Stimulated activated CD4-positive, alpha-beta T cell treated with anti-CD3 and anti-CD28 coated beads, Interleukin-15, amount 100 ng/mL, for 48 hours (primary cell): ENCODE data around the gene TSHZ2.
"Not testable (repeated sequence)": the region's sequence is repeated elsewhere in the genome, so short reads cannot be mapped to it uniquely, and the experiment has no call there.

Experiments used
- DNase-seq, 2 donors: peaks; one replicate each; pipeline ENCODE4 v3.0.0-alpha.2; 2020; ENCODE audit warnings: low read depth in 2 of 2

The TSHZ2 gene

DNA sequence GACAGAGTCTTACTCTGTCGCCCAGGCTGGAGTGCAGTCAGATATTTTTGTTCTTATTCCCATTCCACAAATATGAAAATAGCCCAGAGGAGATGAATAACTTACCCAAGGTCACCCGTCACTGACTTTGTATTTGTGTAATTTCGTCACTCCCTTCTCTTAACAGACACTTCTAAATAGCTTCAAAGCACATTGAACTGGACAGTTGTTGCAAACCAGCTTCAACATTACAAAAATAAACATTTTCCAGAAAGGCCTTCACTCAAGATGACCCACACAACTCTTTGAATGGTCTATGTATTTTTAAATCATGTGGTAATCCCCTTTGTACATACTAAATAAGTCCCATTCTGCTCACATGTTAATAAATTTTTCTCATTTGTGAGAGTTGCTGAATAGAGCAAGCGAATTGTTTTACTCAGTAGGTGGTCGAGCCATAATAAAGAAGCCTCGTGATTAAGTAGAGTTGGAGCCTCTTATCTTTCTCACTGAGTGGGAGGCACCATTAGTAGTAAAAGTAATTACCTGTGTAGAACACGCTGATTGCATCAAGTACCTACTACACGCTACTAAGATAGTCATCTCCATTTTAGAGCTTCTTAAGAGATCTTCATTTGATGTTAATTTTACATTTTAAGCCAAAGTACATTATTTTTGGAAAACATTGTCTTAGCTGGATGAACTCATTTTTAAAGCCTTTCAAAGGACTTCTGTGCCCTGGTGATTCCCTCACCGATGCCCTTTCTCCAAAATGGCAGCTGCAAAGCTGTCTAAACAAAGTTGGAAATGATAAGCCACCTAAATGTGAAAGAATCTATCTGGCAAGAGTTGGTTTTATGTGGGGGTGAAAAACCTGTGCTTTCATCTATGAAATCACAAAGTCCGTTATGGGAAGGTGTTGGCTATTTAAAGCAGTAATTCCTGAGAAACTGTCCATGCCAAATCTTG, 110.0 kb downstream of the TSHZ2 start:
- DNase-seq, result no peak

DNA sequence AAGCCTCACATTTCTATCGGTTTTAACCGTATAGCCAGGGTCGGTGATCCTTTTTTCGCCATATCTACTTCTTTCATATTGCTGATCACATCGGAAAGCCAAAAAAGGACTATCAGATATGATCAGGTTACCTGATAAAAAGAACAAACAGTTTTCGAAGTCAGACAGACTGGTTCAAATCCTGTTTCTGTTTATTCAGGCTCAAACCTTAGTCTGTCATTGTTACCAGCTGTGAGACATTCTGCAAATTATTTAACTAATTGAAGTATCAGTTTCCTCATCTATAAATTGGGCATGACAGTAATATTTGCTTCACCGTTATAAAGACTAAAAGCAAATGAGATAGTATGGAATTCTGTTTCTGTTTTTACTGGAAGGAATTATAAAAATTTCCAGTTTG, 111.3 kb downstream of the TSHZ2 start:
- no peak for DNase-seq

DNA sequence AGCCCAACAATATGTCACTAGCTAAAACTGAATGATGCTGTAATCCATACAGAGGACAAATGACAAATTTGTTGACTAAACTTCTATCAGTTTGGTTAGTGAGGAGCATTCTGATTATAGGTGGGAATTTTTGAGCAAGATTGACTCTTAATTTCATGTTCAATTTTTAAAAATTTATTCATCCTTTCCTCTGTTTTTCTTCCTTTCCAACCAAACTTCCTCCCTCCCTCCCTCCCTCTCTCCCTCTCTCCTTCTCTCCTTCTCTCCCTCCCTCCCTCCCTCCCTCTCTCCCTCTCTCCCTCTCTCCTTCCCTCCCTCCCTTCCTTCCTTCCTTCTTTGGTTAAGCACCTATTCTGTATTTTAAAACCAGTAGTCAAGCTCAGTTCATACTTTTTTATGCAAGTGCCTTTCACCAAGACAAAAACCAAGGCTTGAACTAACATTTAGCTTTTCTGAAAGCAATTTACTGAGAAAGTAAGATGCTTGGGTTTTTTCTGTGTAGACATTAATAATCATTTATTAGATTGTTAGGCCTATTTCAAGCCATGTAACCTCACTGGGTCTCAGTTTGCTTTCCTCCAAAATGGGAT, 112.3 kb downstream of the TSHZ2 start:
- DNase-seq, result no peak

DNA sequence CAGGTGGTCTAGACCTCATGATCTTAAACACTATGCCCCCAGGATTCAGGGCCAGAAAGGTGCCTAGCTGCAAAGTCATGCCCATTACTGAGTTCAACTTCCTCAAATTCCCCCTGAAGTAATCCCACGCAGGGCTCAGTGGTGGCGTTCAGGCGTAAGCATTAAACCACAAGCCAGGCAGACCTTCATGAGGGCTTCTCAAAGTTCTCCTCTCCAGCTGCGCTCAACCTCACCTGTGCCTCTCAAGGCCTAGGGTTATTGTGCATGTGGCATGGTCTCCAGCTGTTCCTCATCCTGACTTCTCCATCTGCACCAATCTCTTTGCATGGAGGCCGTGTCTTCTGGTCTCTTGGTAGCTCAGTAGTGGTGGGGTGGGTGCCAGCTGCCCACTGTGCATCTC, 113.6 kb downstream of the TSHZ2 start:
- no peak for DNase-seq

DNA sequence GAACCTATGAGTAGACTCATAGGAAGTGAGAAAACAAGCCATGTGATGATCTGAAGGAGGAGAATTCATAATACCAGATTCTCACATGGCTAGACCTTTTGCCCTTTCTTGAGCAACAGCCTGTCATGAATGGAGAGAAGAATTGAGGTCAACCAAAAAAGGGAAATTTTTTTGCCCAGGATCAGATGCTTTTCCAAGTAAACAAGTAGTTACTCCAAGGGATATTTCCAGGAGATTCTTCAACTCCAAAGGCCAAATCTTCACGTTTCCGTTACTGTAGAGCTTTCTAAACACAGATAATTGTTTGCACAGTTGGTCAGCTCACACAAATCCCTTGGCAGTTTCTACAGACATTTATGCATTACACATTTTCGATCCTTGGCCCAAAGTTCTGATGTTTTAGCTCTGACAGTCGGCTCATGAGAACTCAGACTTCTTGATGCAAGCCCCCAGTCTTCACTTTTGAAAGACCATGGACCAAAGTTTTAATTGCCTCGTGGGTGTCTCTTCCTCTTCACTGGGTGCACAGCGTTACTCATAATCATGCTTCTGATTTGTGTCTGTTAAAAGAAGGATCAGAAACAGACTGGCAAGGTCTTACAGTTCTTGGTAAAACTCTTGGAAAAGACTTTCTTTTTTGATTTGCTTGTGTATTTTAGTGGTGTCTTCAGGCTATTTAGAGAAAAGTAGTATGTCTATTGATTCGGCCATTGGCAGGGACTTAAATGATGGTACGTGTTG, 115.0 kb downstream of the TSHZ2 start:
- no peak for DNase-seq

DNA sequence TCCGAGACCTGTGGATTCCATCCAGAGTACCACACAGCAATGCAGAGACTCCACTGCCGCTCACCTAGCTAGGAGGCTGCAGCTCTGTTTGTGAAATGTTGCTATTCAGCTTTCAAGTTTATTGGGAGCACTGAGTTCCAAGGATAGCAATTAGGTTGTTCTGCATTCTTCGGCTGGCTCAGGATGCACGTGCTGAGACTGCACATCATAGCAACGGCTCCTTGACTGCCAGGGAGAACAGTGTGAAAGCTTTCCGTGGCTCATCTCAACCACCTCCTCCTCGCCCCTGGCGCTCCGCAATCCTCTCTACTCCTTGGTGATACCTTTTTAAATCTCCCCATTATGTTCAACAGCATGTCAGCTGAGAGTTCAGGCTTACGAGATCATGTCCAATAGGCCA, 116.6 kb downstream of the TSHZ2 start:
- no peak for DNase-seq

DNA sequence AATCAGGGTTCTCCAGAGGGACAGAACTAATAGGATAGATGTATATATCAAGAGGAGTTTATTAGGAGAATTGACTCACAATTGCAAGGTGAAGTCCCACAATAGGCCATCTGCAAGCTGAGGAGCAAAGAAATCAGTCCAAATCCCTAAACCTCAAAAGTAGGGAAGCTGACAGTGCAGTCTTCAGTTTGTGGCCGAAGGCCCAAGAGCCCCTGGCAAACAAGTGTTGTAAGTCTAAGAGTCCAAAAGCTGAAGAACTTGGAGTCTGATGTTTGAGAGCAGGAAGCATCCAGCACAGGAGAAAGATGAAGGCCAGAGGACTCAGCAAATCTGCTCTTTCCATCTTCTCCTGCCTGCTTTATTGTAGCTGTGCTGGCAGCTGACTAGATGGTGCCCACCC, 117.7 kb downstream of the TSHZ2 start:
- not testable (repeated sequence) for DNase-seq

DNA sequence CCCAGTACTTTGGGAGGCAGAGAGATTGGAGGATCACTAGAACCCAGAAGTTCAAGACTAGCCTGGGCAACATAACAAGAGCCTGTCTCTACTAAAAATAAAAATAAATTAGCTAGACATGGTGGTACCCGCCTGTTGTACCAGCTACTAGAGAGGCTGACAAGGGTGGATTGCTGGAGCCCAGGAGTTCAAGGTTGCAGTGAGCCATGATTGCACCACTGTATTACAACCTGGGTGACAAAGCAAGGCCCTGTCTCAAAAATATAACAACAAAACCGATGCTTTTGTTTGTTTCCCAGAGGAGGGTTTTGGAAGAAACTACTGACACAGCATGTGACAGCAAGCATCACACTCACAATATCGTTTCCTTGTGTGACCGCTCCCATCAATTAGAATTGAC, 119.6 kb downstream of the TSHZ2 start:
- DNase-seq, result no peak

DNA sequence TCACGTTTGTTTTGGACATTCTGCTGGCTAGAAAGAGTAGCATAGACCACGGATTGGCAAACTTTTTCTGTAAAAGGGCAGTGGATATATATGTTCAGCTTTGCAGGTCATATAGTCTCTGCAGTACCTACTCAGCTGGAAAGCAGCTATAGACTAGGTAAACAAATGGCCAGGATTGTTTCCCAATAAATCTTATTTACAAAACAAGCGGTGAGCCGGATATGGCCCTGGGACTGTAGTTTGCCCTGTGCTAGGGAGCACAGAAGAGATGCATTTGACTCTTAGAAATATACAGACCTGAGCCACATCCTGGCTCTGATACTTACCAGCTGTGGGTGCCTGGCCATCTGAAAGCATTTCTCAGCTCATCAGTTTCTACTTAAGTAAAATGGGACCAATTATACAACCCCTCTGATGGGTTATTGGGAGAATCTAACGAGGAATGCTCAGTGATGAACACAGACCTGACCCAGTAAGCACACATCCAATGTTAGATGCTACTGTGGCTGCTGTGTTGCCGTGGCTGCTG, 120.7 kb downstream of the TSHZ2 start:
- no peak for DNase-seq

DNA sequence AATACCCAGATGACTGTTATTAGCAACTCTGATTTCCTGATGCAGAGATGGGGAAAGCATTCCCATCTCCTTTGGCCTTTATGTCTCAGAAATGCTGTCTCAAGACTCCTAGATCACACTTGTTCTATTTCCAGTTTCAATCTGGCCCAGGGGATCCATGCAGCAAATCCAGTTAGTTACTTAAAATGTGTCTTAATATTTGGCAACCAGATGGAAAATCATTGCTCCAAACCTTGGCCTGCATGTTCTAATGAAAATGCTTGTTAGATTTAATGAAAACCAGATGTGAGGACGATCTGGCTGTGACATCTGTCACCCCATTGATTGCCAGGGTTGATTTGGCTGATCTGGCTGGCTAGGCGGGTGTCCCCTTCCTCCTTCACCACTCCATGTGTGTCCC, 125.2 kb downstream of the TSHZ2 start:
- no peak for DNase-seq

DNA sequence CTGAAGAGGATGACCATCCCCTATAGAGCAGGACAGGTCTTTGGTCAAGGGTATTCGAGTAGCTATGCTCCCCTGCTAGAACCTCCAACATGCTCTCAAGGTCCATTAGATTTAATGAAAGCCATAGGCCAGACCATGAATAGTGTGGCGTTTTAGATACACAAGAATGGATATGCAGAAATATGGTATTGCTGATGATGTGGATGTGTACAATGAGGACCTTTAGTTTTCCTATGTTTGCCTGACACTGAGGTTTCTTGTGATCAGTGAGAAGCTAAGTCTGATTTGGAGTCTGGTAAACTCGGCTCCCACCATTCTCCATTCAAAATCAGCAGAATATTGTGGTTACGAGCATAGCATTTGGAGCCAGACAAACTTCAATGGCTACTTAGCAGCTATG, 125.6 kb downstream of the TSHZ2 start:
- no peak for DNase-seq

DNA sequence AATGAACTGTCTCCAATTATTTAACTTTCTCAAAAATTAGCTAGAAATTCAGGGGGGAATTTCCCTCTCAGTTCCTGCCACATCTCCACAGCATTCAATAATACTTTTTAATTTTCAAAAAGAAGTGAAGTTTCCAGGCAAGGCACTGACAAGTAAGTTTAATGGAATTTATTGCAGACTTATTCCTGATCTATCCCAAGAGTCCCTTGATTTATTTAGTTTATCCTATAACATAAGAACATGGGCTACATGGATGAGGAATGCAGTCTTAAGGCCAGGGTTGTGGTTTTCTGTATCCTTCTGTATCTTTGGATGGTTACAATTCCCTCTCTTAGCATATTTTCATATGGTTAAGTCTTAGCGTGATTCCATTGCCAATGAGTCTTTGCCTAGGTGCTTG, 126.5 kb downstream of the TSHZ2 start:
- DNase-seq, result no peak

DNA sequence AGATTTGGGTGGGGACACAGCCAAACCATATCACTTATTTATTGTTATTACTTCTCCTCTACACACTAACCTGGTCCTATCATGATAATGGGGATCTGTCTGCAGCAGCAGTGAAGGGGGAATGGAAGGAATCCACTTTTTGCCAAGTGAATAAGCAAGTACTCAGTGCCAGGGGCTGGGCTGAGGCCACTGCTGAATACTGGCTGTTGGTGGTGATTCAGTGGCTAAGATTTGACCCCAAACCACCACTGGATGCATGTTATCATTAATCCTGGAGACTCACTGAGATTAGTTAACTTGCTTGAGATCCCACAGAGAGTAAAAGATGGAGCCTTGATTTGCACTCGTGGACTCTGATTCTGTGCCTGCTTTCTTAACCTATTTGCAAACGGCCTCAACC, 127.7 kb downstream of the TSHZ2 start:
- no peak for DNase-seq

DNA sequence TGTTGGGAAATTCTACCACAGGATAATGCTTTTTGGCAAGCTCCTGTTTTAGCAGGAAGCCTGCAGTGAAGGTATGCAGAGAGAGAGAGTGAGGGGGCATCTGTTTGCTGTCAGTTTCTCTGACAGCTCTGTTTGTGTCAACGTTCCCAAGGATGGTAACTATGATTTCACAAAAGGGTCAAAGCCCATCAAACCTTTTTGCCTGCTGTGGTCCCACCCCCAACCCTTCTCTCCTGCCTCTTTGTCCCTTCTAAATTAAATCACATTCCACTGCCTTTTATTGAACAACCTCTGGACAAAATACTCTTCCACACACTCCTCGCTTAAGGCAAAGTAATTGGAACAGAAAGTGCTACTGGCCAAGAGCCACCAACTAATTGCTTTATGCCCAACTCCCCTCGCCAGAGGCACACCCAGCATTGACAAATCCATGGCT, 128.3 kb downstream of the TSHZ2 start:
- DNase-seq, result no peak

DNA sequence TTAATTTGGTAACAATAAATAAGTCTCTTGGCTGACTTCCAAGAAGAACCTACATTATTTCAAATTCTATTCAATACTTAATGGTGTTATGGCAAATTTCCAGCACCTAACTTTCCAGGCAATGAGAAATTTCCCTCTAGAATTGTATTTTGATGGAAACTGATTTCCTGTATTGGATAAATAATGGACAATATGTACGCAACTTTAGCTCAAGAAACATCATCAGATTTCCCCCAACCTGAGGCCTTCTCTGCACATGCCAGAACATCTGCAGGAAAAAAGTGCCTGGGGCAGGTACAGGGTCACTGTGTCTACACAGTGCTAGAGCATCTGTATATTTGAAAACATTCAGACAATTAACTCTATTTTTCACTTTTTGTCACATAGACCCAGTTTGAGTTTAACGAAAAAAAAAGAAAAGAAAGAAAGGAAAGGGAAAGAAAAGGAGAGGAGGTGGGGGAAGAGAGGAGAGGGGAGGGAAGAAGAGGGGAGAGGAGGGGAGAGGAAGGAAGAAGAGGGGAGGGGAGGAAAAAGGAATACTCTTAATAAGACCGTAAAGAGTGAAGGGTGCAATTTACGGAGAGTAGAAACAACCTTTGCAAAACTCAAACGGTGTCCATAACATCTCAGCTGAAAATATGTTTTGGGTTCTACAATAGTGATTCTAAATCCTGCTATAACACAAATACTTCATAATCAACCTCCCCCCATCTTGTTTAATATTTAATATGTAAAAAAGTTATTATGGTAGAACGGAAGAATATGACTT, 130.0 kb downstream of the TSHZ2 start:
- no peak for DNase-seq

DNA sequence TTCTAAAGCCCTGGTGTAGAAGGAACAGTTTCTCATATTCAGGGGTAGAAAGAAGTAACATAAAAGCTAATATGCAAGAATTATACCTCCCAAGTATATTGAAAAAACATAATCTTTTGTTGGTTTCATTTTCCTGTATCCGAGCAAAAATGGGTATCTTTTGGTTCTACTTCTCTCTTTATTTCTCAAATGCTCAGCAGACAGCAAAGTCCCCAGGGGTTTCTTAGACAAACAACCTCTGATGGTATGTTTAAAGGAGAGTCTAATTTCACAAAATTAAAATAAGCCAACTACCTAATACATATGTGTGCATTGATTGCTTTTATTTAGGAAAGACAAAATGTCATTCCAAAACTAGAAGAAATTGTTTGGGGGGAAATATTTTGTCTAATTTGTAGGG, 131.0 kb downstream of the TSHZ2 start:
- no peak for DNase-seq

DNA sequence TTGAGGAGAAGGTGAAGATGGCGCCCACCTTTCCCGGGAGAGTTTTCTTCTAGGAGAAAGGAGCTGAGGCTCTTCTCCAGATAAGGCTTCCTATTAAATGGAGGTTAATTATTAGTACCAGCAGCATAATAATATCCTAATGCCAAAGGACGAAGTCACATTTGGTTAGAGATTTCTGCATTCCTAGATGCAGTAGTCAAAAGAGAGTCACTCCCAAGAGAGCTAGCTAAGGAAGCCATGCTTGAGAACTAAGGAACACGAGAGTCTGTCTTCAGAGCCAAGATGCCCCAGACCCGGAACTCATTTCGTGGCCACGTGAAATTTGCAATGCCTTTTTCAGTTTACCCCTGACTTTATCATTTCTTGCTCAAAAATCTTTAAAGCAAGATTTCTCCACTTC, 132.7 kb downstream of the TSHZ2 start:
- no peak for DNase-seq

DNA sequence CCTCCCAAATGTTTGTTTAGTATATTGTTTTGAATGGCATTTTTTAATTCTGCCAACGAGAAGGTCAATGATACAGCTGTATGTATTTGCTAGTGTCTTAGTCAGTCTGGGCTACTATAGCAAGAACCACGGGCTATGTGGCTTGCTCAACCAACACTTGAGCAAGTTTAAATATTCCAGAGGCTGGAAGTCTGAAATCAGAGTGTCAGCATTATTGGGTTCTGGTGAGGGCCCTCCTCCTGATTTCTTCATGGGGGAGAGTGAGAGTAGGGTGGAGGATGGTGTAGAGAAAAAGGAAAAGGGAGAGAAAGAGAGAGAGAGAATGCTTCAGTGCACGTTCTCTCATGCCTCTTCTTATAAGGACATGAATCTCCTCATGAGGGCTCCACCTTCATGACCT, 144.6 kb downstream of the TSHZ2 start:
- no peak for DNase-seq

DNA sequence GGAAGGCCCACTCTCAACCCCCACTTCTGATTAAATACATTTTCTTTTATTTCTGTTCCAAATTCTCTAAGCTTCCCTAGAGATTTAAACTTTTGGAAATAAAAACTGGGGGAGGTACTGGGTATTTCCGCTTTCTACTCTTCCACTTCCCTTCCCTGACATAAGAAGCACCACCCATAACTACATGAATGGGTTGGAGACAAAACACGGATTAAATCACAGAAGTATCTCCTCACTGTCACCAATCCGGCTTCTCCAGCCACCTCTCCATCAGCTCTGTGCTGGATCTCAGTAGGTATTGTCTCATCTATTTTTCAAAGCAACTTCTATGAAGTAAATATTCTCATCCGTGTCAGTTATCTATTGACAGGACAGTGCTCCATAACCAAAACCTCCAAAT, 150.7 kb downstream of the TSHZ2 start:
- no peak for DNase-seq

DNA sequence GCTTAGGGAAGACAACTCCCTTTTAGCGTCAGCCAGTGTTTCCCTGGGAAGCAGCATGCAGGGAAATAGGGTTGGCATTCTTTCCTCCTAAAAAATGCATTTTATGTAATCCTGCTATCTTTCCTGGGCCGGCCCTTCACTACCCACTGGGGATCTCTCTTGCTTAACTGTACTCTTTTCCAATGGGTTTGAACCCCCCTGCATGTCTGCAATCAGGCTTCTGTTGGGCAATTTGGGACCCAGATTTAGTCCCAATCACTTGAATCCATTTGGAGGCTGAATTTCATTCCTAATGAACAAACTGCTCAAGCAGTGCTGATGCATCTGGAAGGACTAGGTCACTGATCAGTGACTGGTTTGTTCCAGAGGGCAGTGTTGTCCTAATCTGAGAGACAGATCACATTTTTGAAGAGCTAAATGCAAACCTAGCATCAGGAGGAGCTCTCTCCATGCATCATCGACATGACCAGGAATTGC, 152.0 kb downstream of the TSHZ2 start:
- no peak for DNase-seq

DNA sequence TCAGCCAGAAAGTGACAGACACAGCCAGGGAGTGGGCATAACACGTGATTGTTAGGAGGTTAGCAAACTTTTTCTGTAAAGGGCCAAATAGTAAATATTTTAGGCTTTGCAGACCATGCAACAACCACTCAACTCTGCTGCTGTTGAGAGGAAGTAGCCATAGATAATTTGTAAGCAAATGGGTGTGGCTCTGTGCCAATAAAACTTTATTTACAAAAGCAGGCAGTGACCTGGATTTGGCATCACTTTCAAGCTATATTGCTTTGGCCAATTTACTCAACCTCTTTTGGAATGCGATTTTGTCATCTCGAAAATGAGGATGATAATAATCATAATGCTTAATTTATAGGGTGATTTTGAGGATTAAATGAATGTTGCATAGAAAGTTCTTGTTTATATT, 152.6 kb downstream of the TSHZ2 start:
- DNase-seq, result no peak

DNA sequence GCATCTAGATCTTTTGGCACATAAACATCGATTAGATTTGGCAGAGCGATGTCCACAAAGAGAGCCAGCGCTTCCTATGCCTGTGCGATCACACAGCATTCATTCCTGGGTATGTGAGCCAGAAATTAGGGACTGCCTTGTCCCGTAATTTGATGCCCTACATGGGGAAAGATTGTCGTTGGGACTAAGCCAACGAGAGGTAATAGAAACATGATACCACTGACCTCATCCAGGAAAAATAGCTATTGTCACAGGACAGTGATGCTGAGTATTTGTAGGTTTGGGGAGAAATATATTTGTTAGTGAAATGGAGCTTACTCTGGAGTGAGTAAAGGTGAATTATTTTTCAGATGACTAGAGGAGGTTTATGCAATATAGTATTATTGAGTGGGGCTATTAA, 154.0 kb downstream of the TSHZ2 start:
- DNase-seq, result no peak
